HG03060 (cell line): ENCODE data around the gene FREY1.

Experiments
- ATAC-seq: cut with Tn5 transposase; IDR thresholded peaks from one replicate; pipeline ENCODE4 v1.9.1; 2021; ENCODE audit warnings: low read depth, moderate number of reproducible peaks; ENCODE audit not compliant: unreplicated experiment

FREY1 gene

GRCh38 chr11:45877221-45877620, 29.9 kb downstream of the FREY1 start:
- no peak for ATAC-seq

- no peak for ATAC-seq
Observed at GRCh38 chr11:45876401-45876800, 30.7 kb downstream of the FREY1 start.

GRCh38 chr11:45872651-45873356, 34.3 kb downstream of the FREY1 start:
- ATAC-seq, result no peak

GRCh38 chr11:45871638-45872037, 35.4 kb downstream of the FREY1 start:
- no peak for ATAC-seq

- ATAC-seq, result no peak
Observed at GRCh38 chr11:45870706-45871105, 36.4 kb downstream of the FREY1 start.

GRCh38 chr11:45869551-45869950, 37.5 kb downstream of the FREY1 start:
- ATAC-seq, result no peak

GRCh38 chr11:45864041-45864440, 43.0 kb downstream of the FREY1 start:
- ATAC-seq, result no peak

GRCh38 chr11:45860764-45861510, 46.1 kb downstream of the FREY1 start:
- no peak for ATAC-seq

GRCh38 chr11:45860348-45860747, 46.7 kb downstream of the FREY1 start:
- no peak for ATAC-seq

GRCh38 chr11:45859661-45860140, 47.4 kb downstream of the FREY1 start:
- ATAC-seq, result no peak

- ATAC-seq, result no peak
Observed at GRCh38 chr11:45858751-45859398, 48.2 kb downstream of the FREY1 start.

- no peak for ATAC-seq
Observed at GRCh38 chr11:45857961-45858474, 49.1 kb downstream of the FREY1 start.
